OCI-LY1 (cell line): ENCODE measurements around the gene CREB5.

ENCODE experiments used
- EZH2 ChIP-seq: fragments of 200-600 bp; sonication (generic), shearing (Covaris generic); IDR thresholded peaks from 2 replicates; pipeline ENCODE4 v1.8.0; 2017; ENCODE audit warnings: borderline replicate concordance, mixed run types, mild to moderate bottlenecking, antibody characterized with exemption, low read length, moderate library complexity, mixed read lengths
- TF ChIP-seq, protein P1 (sequence below): fragments of 200-600 bp; sonication (generic), shearing (Covaris generic); IDR thresholded peaks from 2 replicates; pipeline ENCODE4 v1.5.1; 2017; ENCODE audit warnings: mild to moderate bottlenecking, antibody characterized with exemption, low read length, moderate library complexity, mixed read lengths

DNA sequence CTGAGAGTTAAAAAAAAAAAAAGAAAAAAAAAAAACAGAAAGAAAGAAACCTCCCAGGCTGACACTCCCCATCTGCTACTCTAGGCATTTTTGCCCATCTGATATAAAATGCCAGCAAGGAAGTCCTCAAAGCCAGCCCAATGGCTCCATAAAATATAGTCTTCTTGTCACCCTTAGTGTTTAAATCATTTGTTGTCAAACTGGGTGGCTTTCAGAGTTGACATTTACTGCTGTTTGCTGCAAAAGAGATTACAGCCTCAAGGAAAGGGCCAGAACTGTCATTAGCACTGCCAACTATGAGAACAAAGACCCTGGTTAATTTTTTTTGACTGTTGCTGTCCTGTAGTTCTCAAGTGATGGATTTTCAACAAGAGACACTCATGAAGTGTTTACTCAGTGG, 459.3 kb downstream of the CREB5 start:
- TF ChIP-seq, protein P1, sequence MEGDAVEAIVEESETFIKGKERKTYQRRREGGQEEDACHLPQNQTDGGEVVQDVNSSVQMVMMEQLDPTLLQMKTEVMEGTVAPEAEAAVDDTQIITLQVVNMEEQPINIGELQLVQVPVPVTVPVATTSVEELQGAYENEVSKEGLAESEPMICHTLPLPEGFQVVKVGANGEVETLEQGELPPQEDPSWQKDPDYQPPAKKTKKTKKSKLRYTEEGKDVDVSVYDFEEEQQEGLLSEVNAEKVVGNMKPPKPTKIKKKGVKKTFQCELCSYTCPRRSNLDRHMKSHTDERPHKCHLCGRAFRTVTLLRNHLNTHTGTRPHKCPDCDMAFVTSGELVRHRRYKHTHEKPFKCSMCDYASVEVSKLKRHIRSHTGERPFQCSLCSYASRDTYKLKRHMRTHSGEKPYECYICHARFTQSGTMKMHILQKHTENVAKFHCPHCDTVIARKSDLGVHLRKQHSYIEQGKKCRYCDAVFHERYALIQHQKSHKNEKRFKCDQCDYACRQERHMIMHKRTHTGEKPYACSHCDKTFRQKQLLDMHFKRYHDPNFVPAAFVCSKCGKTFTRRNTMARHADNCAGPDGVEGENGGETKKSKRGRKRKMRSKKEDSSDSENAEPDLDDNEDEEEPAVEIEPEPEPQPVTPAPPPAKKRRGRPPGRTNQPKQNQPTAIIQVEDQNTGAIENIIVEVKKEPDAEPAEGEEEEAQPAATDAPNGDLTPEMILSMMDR, result no peak
- no peak for TF ChIP-seq EZH2
